Neural crest cell (in vitro differentiated cells): ENCODE data around the gene MICA. TPM values are rescaled to one million over a fixed set of nuclear protein-coding genes. Genes with fewer than 3 reads are reported as not detected.
"Not testable (repeated sequence)": the region's sequence is repeated elsewhere in the genome, so short reads cannot be mapped to it uniquely, and the experiment has no call there.

ENCODE experiments used
- DNase-seq: peaks from one replicate; pipeline ENCODE4 v3.0.0; 2021; ENCODE audit warnings: low read depth, mixed read lengths, low spot score
- H3K27ac Mint-ChIP-seq: one replicate; pipeline ENCODE4 v1.8.0; 2021; ENCODE audit warnings: mild to moderate bottlenecking, mixed read lengths; ENCODE audit not compliant: unreplicated experiment
- H3K27me3 Mint-ChIP-seq: 2 replicates; pipeline ENCODE4 v1.8.0; 2021; ENCODE audit warnings: low read depth, mild to moderate bottlenecking, mixed read lengths
- H3K36me3 Mint-ChIP-seq: 2 replicates; pipeline ENCODE4 v1.8.0; 2021; ENCODE audit warnings: low read depth, mild to moderate bottlenecking, mixed read lengths
- H3K4me1 Mint-ChIP-seq: 2 replicates; pipeline ENCODE4 v1.8.0; 2021; ENCODE audit warnings: mixed read lengths
- H3K4me3 Mint-ChIP-seq: one replicate; pipeline ENCODE4 v1.8.0; 2021; ENCODE audit warnings: mild to moderate bottlenecking, mixed read lengths
- H3K9me3 Mint-ChIP-seq: 2 replicates; pipeline ENCODE4 v1.8.0; 2021; ENCODE audit warnings: mixed read lengths
- total RNA-seq: library from RNA; stranded (reverse); gene quantifications from 2 replicates; pipeline ENCODE4 v1.2.1, GENCODE V29; 2021
- TF ChIP-seq, protein P1 (sequence below): fragments of 200-600 bp; sonication (generic); conservative IDR thresholded peaks from 2 replicates; pipeline ENCODE4 v1.5.0; 2021; ENCODE audit warnings: antibody characterized with exemption, mild to moderate bottlenecking

Gene MICA
- total RNA-seq, 1 donor from 2014 or later = 21.1 TPM

DNA sequence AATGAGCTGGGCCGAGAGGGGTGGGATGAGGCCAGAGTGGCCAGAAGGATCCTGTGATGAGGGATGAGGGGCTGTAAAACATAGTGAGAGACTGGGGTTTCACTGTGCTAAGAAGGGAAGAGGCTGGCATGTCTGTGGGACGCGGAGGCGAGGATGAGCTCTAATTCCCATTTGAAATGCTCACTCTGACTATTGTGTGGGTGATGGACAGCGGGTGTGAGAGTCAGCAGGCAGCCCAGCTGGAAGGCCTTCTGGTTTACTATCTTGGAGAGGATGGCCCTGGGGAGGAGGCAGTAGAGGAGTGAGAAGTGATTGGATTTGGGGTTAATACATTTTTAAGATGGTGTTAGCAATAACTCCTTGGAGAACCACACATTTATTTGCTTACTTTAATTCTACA lies 9.5 kb upstream of the MICA start:
- TF ChIP-seq, protein P1, sequence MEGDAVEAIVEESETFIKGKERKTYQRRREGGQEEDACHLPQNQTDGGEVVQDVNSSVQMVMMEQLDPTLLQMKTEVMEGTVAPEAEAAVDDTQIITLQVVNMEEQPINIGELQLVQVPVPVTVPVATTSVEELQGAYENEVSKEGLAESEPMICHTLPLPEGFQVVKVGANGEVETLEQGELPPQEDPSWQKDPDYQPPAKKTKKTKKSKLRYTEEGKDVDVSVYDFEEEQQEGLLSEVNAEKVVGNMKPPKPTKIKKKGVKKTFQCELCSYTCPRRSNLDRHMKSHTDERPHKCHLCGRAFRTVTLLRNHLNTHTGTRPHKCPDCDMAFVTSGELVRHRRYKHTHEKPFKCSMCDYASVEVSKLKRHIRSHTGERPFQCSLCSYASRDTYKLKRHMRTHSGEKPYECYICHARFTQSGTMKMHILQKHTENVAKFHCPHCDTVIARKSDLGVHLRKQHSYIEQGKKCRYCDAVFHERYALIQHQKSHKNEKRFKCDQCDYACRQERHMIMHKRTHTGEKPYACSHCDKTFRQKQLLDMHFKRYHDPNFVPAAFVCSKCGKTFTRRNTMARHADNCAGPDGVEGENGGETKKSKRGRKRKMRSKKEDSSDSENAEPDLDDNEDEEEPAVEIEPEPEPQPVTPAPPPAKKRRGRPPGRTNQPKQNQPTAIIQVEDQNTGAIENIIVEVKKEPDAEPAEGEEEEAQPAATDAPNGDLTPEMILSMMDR = no peak
- H3K9me3 Mint-ChIP-seq = no peaks in the 10 kb centered on the region
- peak overlapping the region; percentile 25 for H3K27ac Mint-ChIP-seq
- H3K4me3 Mint-ChIP-seq = peak overlapping the region; percentile 15
- no peak for DNase-seq
- no peaks in the 10 kb centered on the region for H3K36me3 Mint-ChIP-seq
- H3K27me3 Mint-ChIP-seq = peaks cover 2% of the 10 kb centered on the region
- H3K4me1 Mint-ChIP-seq = peaks cover 13% of the 10 kb centered on the region

- TF ChIP-seq, protein P1 = no peak
- H3K4me3 Mint-ChIP-seq = no peak overlapping the region
- DNase-seq = no peak
- H3K27ac Mint-ChIP-seq = no peak overlapping the region
- H3K9me3 Mint-ChIP-seq = no peaks in the 10 kb centered on the region
- H3K36me3 Mint-ChIP-seq = no peaks in the 10 kb centered on the region
- peaks cover 2% of the 10 kb centered on the region for H3K27me3 Mint-ChIP-seq
- H3K4me1 Mint-ChIP-seq = peaks cover 14% of the 10 kb centered on the region
These were observed 9.0 kb upstream of the MICA start for GRCh38 chr6:31394381-31394780.

- no peaks in the 10 kb centered on the region for H3K36me3 Mint-ChIP-seq
- no peak for DNase-seq
- no peaks in the 10 kb centered on the region for H3K9me3 Mint-ChIP-seq
- peaks cover 21% of the 10 kb centered on the region for H3K4me1 Mint-ChIP-seq
- H3K27me3 Mint-ChIP-seq = peaks cover 9% of the 10 kb centered on the region
- H3K4me3 Mint-ChIP-seq = no peak overlapping the region
- H3K27ac Mint-ChIP-seq = no peak overlapping the region
- TF ChIP-seq, protein P1 = no peak
These were observed 7.6 kb upstream of the MICA start for GRCh38 chr6:31395832-31396231.

DNA sequence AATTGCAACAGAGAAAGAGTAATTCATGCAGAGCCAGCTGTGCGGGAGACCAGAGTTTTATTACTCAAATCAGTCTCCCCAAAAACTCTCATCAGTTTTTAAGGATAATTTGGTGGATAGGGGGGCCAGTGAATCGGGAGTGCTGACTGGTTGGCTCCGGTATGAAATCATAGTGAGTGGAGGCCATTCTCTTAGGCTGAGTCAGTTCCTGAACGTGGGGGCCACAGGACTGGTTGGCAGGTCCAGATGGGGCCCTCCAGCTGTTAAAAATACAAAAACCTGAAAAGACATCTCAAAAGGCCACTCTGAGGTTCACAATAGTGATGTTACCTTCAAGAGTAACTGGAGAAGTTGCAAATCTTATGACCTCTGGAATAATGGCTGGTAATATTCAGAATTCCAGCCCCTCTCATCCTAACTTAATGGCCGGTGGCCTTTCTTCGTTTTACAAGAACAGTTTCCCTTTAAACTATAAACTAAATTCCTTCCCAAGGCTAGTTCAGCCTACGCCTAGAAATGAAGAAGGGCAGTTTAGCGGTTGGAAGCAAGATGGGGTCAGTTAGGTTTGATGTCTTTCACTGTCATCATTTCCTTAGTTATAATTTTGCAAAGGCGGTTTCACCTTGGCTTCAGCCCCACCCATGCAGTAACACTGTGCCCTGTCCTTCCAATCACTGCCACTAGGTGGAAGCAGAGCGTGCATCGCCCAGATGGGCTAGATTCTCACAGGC lies 6.8 kb upstream of the MICA start:
- Mint-ChIP-seq H3K4me1 (peaks cover 28% of the 10 kb centered on the region), H3K9me3 (no peaks in the 10 kb centered on the region), H3K4me3 (peak overlapping the region; percentile 81), H3K27ac (no peak overlapping the region), H3K36me3 (no peaks in the 10 kb centered on the region), H3K27me3 (peaks cover 15% of the 10 kb centered on the region)
- TF ChIP-seq, protein P1 = peak; percentile 77
- DNase-seq = peak; percentile 86

- H3K4me3 Mint-ChIP-seq = peak overlapping the region; percentile 81
- not testable (repeated sequence) for DNase-seq, H3K36me3 Mint-ChIP-seq, H3K9me3 Mint-ChIP-seq, H3K27ac Mint-ChIP-seq
- H3K4me1 Mint-ChIP-seq = peaks cover 34% of the 10 kb centered on the region
- H3K27me3 Mint-ChIP-seq = peaks cover 15% of the 10 kb centered on the region
These were observed 6.3 kb upstream of the MICA start for GRCh38 chr6:31397153-31397499.

- peak overlapping the region; percentile 61 for H3K4me3 Mint-ChIP-seq
- TF ChIP-seq, protein P1 = no peak
- peaks cover 43% of the 10 kb centered on the region for H3K4me1 Mint-ChIP-seq
- no peaks in the 10 kb centered on the region for H3K36me3 Mint-ChIP-seq
- no peak overlapping the region for H3K27ac Mint-ChIP-seq
- H3K9me3 Mint-ChIP-seq = no peaks in the 10 kb centered on the region
- DNase-seq = no peak
- peaks cover 22% of the 10 kb centered on the region for H3K27me3 Mint-ChIP-seq
These were observed 5.4 kb upstream of the MICA start for GRCh38 chr6:31397901-31398525.
